LNCAP (cell line): ENCODE results near the gene MAGI2.

Source experiments
- TF ChIP-seq, protein P1 (sequence below): fragments of 450-650 bp; IDR thresholded peaks from 2 replicates; pipeline ENCODE4 v1.5.1; 2017; ENCODE audit warnings: mild to moderate bottlenecking

MAGI2 gene

DNA sequence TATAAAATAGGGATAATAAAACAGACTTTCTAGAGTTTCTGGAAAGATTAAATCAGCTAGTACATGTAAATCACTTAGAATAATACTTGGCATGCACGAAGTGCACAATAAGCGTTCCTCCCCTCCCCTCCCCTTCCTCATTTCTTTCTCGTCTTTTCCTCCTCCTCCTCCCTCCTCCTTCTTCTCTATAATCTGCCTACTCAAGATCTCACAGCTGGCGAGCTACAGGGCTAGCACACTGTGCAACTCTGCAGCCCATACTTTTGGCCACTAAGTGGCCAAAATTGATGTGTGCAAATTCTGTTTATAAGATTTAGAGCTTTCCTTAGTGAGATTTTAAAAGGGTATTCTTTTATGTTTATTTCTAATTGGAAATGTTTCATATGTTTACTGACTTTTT, 1089.6 kb downstream of the MAGI2 start:
- TF ChIP-seq, protein P1, sequence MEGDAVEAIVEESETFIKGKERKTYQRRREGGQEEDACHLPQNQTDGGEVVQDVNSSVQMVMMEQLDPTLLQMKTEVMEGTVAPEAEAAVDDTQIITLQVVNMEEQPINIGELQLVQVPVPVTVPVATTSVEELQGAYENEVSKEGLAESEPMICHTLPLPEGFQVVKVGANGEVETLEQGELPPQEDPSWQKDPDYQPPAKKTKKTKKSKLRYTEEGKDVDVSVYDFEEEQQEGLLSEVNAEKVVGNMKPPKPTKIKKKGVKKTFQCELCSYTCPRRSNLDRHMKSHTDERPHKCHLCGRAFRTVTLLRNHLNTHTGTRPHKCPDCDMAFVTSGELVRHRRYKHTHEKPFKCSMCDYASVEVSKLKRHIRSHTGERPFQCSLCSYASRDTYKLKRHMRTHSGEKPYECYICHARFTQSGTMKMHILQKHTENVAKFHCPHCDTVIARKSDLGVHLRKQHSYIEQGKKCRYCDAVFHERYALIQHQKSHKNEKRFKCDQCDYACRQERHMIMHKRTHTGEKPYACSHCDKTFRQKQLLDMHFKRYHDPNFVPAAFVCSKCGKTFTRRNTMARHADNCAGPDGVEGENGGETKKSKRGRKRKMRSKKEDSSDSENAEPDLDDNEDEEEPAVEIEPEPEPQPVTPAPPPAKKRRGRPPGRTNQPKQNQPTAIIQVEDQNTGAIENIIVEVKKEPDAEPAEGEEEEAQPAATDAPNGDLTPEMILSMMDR, result no peak

DNA sequence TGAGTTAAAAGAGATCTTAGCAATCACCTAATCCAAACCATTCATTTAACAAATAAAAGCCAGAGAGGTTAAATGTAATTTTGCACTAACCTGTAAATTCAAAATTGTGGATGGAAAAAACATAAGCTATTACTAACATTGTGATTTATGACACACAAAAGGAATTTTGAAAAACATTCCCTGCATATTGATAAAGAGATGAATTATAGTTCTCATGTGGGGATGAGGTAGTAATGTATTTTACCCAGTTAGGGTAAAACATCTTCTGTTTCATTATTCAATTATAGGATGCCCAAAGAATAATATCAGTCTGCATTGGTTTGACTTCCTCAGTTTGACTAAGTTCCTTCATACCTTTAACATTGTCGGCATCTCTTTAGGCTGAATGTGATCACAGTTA, 1093.6 kb downstream of the MAGI2 start:
- TF ChIP-seq, protein P1, result no peak

DNA sequence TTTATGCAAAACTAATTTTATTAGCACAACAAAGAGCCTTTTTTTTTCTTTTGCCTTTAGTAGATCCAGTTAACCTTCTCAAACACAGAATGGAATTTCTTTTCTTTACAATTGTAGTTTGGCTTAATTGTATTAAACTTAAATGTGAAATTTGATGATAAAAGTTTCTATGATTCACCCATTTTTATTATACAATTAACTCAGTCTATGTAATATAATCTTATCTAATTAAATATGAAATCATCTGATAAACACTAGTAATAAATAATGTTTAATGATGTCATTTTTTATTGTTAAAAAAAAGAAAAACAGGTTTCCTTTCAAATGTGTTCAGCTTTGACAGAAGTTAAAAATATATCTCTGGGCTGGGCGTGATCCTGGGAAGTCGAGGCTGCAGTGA, 1095.8 kb downstream of the MAGI2 start:
- TF ChIP-seq, protein P1, result no peak

DNA sequence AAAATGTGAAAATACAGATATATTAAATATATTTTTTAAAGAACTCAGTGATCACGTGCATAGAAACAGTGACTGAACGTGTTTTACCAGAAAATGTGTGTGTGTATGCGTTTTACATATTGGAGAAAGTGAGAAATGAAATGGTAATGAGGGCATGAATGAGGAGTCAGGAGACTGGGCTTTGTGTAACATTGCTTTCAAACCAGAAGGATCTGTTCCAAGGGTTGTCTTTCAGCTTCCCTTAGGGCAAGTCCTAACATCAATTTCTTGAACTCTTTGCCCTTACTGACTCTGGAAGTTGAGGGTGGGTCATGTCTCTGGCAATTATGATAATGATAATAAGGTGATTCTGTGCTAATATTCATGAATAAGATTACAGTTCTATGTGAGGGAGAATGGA, 1097.6 kb downstream of the MAGI2 start:
- TF ChIP-seq, protein P1, result no peak

DNA sequence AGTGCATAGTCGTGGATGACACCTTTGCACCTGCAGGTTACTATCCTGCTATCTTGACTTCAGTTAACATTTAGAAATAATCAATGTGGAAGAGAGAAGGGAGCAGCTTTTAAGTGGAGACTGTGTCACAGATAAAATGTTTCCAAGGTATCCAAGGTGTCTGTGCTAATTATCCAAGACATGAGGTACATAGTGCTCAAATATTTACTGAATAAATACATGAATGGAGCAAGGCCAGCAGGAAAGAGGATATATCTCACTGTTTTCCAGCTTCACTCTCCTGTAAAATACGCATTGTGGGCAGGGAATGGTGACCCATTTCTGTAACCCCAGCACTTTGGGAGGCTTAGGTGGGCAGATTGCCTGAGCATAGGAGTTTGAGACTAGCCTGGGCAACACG, 1102.5 kb downstream of the MAGI2 start:
- TF ChIP-seq, protein P1, result no peak

DNA sequence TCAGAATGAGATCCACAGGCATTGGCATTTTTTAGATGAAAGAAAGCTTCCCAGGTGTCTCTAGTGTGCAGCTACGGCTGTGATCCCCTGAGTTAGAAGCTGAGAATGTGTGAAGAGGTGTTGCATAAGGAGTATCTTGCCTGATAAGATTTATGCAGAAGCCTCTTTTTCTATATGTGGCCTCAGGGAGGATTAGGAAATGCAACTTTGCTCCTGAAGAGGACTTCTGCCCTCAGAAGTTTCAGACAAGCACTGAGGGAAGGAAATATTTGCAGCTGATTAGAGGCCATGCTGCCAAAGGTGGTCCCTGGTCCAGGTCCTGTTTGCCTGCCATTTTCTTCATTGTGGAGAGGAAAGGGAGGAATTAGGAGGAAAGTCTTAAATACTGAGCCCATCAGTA, 1103.1 kb downstream of the MAGI2 start:
- TF ChIP-seq, protein P1, result no peak

DNA sequence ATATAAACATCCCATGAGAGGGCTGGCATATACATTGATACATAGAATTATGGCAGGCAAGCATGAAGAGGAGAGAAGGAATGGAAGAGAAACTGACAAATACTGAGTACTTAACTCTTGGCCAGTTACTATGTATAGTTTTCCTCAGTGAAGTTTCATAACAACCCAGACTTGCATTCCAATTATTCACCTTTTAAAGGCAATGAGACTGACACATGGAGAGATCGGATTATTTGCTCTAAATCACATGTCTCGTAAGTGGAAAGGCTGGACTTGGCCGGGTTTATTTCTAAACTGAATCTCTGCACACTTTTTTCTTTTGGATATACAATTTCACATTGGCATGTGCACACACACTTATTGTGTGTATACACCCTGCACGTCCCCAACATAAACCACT, 1106.6 kb downstream of the MAGI2 start:
- TF ChIP-seq, protein P1, result no peak

DNA sequence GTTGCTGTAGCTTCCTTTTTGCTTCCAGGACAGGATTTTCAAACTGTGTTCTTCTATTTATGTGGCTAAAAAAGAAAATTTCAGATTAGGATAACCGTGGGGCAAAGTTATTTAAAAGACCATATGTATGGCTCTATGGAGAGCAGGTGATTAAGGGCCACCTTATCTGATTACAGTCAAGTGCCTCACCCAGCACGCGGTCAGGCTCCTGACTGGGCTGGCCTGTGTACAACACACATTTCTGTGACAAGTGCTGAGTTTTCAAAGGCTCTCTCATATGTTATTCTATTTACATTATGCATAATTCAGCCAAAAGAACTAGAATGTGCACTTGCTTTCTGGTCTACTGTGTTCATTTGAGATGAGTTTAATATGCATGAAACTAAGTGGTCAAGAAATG, 1107.5 kb downstream of the MAGI2 start:
- TF ChIP-seq, protein P1, result no peak
